ENCODE measurements around the gene AGBL1. TPM values are rescaled to one million over a fixed set of nuclear protein-coding genes. Genes with fewer than 3 reads are reported as not detected.

The AGBL1 gene
- total RNA-seq, 2 donors from 2014 or later, result not detected

- DNase-seq (ENCODE audit: low spot score), result no peak
These were observed 152.4 kb downstream of the AGBL1 start for GRCh38 chr15:86231864-86232721.

GRCh38 chr15:86235667-86236066, 156.0 kb downstream of the AGBL1 start:
- H3K4me1 ChIP-seq, result no peaks in the 10 kb centered on the region
- no peaks in the 10 kb centered on the region for H3K9me3 ChIP-seq
- no peak overlapping the region for H3K4me3 ChIP-seq
- TF ChIP-seq CTCF (IDR thresholded peaks at IDR 0.05), result no peak
- H3K27me3 ChIP-seq, result no peaks in the 10 kb centered on the region
- no peak overlapping the region for H3K27ac ChIP-seq
- no peaks in the 10 kb centered on the region for H3K36me3 ChIP-seq
- no peak for DNase-seq (ENCODE audit: low spot score)

More at GRCh38 chr15:86231864-86232721, 152.4 kb downstream of the AGBL1 start:
- peak in 1 of 2 donors; percentile 69 for TF ChIP-seq CTCF (IDR thresholded peaks at IDR 0.05)
- no peaks in the 10 kb centered on the region for H3K36me3 ChIP-seq
- H3K4me3 ChIP-seq, result no peak overlapping the region
- no peaks in the 10 kb centered on the region for H3K4me1 ChIP-seq
- H3K27me3 ChIP-seq, result no peaks in the 10 kb centered on the region
- no peaks in the 10 kb centered on the region for H3K9me3 ChIP-seq
- H3K27ac ChIP-seq, result no peak overlapping the region

- H3K27me3 ChIP-seq, result no peaks in the 10 kb centered on the region
- TF ChIP-seq CTCF (IDR thresholded peaks at IDR 0.05), result no peak
- no peak overlapping the region for H3K4me3 ChIP-seq
These were observed 156.9 kb downstream of the AGBL1 start for GRCh38 chr15:86236356-86237110.

GRCh38 chr15:86237111-86237500, 157.4 kb downstream of the AGBL1 start:
- no peak for DNase-seq (ENCODE audit: low spot score)
- Histone ChIP-seq H3K27ac (no peak overlapping the region), H3K27me3 (no peaks in the 10 kb centered on the region), H3K36me3 (no peaks in the 10 kb centered on the region), H3K9me3 (peaks cover 0 to 7% of the 10 kb centered on the region in 2 donors), H3K4me1 (no peaks in the 10 kb centered on the region), H3K4me3 (no peak overlapping the region)
- TF ChIP-seq CTCF (IDR thresholded peaks at IDR 0.05), result no peak

More at GRCh38 chr15:86236356-86237110, 156.9 kb downstream of the AGBL1 start:
- DNase-seq (ENCODE audit: low spot score), result no peak
- H3K9me3 ChIP-seq, result peaks cover 0 to 3% of the 10 kb centered on the region in 2 donors
- H3K4me1 ChIP-seq, result no peaks in the 10 kb centered on the region
- no peaks in the 10 kb centered on the region for H3K36me3 ChIP-seq
- H3K27ac ChIP-seq, result no peak overlapping the region

GRCh38 chr15:86247249-86247955, 167.7 kb downstream of the AGBL1 start:
- H3K27ac ChIP-seq, result no peak overlapping the region
- no peaks in the 10 kb centered on the region for H3K4me1 ChIP-seq
- H3K4me3 ChIP-seq, result no peak overlapping the region
- no peak for TF ChIP-seq CTCF (IDR thresholded peaks at IDR 0.05)
- H3K27me3 ChIP-seq, result no peaks in the 10 kb centered on the region
- no peaks in the 10 kb centered on the region for H3K9me3 ChIP-seq
- no peak for DNase-seq (ENCODE audit: low spot score)
- H3K36me3 ChIP-seq, result no peaks in the 10 kb centered on the region

All from right atrium auricular region (tissue), 2 donors.